ELR (cell line): ENCODE measurements around the gene MOV10L1.
"Not testable (repeated sequence)": the region's sequence is repeated elsewhere in the genome, so short reads cannot be mapped to it uniquely, and the experiment has no call there.

Source experiments
- DNase-seq: peaks from one replicate; pipeline ENCODE4 v3.0.0-alpha.2; 2015; ENCODE audit warnings: low read depth

MOV10L1 gene

DNA sequence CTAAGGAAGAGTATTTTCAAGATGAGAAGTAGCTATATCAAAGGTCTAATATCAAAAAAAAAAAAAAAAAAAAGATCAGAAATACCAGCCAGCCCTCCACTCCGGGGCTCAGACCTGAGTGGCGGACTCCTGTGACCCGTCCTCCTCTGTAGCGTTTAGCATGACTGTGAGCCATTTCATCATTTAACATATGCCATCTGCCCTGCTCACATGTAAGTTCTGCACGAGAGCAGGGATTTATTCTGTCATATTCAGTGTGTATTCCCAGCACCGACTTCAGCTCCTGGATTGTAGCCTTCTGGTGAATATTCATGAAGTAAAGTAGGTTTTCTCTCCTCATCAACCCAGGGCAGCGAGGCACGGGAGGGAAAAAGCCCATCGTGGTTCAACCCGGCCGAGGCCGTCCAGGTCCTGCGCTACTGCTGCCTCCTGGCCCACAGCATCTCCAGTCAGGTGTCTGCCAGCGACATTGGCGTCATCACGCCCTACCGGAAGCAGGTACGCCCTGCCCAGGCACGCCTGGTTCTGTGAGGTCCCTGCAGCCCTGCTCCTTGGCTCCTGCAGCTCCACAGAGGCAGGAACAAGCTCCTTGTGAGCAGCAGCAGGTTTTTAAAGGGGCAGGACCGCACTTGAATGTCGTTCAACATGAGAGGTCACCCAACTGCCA, 68.0 kb downstream of the MOV10L1 start:
- no peak for DNase-seq

GRCh38 chr22:50160947-50161346, 71.1 kb downstream of the MOV10L1 start:
- no peak for DNase-seq

- no peak for DNase-seq
Observed at GRCh38 chr22:50161508-50162390, 71.9 kb downstream of the MOV10L1 start.

GRCh38 chr22:50162391-50162956, 72.7 kb downstream of the MOV10L1 start:
- DNase-seq: no peak

GRCh38 chr22:50165436-50166123, 75.8 kb downstream of the MOV10L1 start:
- DNase-seq: no peak

DNA sequence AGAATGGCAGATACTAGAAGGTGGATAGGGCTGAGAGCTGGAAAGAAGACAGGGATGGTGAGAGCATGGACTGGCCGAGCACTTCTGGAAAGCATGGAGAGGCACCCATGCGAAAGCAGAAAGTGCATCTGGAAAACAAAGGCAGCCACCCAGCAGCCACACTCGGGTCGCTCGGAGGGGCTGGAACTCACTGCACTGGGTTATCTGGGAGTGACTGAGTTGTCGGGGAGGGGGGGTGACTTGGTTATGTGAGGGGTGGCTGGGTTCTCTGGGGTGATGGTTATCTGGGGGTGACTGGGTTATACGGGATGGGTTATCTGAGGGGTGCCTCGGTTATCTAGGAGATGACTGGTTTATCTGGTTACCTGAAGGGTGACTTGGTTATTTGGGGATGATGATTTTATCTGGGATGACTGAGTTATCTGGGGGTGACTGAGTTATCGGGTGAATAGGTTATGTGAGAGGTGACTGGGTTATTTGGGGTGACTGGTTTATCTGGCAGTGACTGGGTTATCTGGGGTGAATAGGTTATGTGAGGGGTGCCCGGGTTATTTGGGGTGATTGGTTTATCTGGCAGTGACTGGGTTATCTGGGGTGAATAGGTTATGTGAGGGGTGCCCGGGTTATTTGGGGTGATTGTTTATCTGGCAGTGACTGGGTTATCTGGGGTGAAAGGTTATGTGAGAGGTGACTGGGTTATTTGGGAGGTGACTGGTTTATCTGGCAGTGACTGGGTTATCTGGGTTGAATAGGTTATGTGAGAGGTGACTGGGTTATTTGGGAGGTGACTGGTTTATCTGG, 78.1 kb downstream of the MOV10L1 start:
- DNase-seq: no peak

DNA sequence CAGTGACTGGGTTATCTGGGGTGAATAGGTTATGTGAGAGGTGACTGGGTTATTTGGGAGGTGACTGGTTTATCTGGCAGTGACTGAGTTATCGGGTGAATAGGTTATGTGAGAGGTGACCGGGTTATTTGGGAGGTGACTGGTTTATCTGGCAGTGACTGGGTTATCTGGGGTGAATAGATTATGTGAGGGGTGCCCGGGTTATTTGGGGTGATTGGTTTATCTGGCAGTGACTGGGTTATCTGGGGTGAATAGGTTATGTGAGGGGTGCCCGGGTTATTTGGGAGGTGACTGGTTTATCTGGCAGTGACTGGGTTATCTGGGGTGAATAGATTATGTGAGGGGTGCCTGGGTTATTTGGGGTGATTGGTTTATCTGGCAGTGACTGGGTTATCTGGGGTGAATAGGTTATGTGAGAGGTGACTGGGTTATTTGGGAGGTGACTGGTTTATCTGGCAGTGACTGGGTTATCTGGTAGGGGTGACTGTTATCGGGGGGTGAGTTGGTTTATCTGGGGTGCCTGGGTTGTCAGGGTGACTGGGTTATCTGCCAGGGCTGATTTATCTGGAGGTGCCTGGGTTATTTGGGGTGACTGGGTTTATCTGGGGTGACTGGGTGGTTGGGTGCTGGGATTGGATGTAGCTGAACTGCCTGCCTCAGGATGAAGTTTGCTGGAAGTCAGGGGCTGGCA, 78.8 kb downstream of the MOV10L1 start:
- DNase-seq: not testable (repeated sequence)

GRCh38 chr22:50169181-50169759, 79.5 kb downstream of the MOV10L1 start:
- DNase-seq: no peak

- DNase-seq: peak; percentile 42
Observed at GRCh38 chr22:50169774-50170341, 80.1 kb downstream of the MOV10L1 start.

DNA sequence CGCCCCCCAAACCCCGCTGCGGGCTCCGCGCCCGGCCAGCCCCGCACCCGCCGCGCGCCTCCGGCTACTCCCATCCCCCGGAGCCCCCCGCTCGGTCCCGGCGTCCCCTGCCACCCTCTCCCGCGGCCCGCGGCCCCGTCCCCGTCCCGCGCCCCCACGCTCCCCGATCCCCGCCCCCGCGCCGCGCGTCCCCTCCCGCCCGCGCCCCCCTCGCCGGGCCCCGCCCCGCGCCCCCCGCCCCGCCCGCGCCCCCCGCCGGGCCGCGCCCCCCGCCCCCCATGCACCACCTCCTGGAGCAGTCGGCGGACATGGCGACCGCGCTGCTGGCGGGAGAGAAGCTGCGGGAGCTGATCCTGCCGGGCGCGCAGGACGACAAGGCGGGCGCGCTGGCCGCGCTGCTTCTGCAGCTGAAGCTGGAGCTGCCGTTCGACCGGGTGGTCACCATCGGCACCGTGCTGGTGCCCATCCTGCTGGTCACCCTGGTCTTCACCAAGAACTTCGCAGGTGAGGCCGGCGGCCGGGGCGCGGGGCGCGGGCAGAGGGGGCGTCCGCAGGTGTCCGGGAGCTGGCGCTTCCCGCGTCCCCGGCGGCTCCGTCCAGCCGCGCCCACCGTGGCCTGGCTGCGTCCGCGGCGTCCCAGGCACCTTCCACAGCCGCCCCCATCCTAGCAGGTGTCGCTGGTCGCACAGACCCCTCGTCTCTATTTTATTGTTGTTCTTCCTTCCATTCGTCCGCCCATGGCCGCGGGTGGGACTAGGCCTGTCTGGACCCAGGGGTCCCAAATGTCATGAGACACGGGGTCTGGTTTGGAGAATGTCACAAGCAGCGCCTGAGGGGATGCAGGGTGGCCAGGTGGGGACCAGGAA, 80.9 kb downstream of the MOV10L1 start, which contains the start of gene PANX2:
Gene PANX2 (plus strand): TSS at position 279 of the 866 bp plus-strand sequence. CDS start 0 bp downstream, at position 279.
- no peak for DNase-seq

GRCh38 chr22:50171319-50171964, 81.6 kb downstream of the MOV10L1 start:
- DNase-seq: no peak

GRCh38 chr22:50171965-50172421, 82.2 kb downstream of the MOV10L1 start:
- no peak for DNase-seq

DNA sequence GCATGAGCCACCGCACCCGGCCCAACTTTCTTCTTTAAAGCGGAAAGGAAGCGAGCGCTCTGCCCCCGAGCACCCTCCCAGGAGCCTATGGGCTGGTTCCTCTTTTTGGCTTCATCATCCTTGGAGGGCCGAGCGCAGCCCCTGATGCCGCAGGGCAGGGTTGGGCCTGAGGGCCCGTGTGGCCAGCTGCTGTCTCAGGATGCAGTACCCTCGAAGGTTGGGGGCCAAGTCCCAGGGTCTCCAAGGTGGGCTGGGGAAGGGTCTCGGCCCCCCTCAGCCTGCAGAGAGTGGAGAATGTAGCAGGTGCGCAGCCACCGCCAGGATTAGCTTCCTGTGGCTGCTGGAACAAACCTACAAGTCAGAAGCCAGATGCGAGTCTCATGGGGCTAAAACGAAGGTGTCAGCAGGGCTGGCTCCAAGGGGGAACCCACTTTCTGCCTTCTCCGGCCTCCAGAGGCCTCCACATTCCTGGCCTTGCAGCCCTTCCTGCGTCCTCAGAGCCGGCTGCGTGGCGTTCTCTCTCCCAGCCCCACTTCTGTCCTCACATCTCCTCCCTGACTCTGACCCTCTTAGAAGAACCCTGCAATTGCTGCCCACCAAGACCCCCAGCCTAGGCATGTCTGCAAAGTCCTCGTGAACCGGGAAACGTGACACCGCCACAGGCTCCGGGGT, 83.6 kb downstream of the MOV10L1 start:
- DNase-seq: no peak

- DNase-seq: no peak
Observed at GRCh38 chr22:50173983-50174355, 84.2 kb downstream of the MOV10L1 start.

GRCh38 chr22:50174382-50175190, 84.8 kb downstream of the MOV10L1 start:
- no peak for DNase-seq

- no peak for DNase-seq
Observed at GRCh38 chr22:50175191-50175461, 85.3 kb downstream of the MOV10L1 start.
